ENCODE results near the gene SUMO3. TPM values are rescaled to one million over a fixed set of nuclear protein-coding genes. Genes with fewer than 3 reads are reported as not detected.

The SUMO3 gene
- total RNA-seq, 2 experiments from 2014 or later = 83.4 to 84.9 TPM

DNA sequence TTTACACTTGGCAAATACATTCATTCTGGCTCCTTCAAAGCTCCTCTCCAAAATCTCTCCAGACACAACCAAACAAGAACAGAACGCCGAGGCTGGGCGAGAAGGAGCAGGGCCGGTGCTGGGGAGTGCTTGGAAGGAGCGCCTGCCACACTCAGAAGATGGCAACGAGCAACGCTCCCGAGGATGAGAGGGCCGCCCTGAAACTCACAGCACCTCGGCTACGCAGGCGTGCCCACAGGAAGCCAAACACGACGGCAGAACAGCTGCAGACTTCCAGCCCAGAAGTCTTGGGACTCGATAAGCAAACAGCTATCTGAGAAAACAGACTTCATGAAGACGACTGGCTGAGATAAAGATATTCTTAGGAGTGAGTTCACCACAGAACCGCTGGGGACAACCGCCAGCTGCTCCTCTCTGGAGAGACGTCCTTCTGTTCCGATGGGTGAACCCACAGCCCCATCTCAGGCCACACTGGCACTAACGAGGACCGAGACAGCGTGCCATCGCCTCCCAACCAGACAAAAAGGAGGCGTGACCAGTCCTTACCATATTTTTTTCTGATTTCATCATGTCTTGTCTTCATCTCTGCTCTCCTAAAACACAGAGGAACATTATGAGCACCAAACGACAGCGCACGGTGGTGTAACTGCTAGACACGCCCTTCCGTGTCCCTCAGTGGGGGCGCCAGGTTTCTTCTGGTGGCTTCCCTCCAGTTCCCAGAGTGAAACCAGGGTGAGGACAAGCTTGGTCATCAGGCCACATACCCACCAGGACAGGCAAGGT, 37.0 kb upstream of the SUMO3 start:
- intact Hi-C loops (cut with DNase I, micrococcal nuclease) = no loop called here
- H3K27me3 Mint-ChIP-seq = no peaks in the 10 kb centered on the region
- H3K4me1 Mint-ChIP-seq = peaks cover 51% of the 10 kb centered on the region
- DNase-seq = peak; percentile 44
- H3K27ac Mint-ChIP-seq = peak overlapping the region; percentile 60
- no peaks in the 10 kb centered on the region for H3K9me3 Mint-ChIP-seq (ENCODE audit: low read depth)
- ChIA-PET CTCF (no interaction called here), POLR2A (no interaction called here)
- peak overlapping the region; percentile 24 for H3K4me3 Mint-ChIP-seq
- peak; percentile 63 for ATAC-seq
- H3K36me3 Mint-ChIP-seq (ENCODE audit: low read depth) = peaks cover 47% of the 10 kb centered on the region

DNA sequence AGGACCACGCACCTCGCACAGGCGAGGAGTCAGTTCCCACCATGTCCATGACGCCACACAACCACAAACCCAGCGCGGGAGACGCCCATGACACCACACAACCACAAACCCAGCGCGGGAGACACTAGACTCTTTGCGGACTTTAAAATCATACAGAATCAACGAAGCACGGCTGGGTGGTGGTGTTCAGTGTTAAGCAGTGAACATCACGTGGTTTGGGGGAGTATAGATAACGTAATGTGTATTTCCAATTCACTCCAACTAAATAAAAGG, 36.5 kb upstream of the SUMO3 start:
- intact Hi-C loops (cut with DNase I, micrococcal nuclease) = no loop called here
- ATAC-seq (peak; percentile 28), DNase-seq (peak; percentile 46)
- H3K27me3 Mint-ChIP-seq = no peaks in the 10 kb centered on the region
- peaks cover 44% of the 10 kb centered on the region for H3K36me3 Mint-ChIP-seq (ENCODE audit: low read depth)
- POLR2A ChIA-PET = no interaction called here
- peak overlapping the region; percentile 24 for H3K4me3 Mint-ChIP-seq
- peaks cover 51% of the 10 kb centered on the region for H3K4me1 Mint-ChIP-seq
- no peaks in the 10 kb centered on the region for H3K9me3 Mint-ChIP-seq (ENCODE audit: low read depth)
- CTCF ChIA-PET = no interaction called here
- peak overlapping the region; percentile 60 for H3K27ac Mint-ChIP-seq

DNA sequence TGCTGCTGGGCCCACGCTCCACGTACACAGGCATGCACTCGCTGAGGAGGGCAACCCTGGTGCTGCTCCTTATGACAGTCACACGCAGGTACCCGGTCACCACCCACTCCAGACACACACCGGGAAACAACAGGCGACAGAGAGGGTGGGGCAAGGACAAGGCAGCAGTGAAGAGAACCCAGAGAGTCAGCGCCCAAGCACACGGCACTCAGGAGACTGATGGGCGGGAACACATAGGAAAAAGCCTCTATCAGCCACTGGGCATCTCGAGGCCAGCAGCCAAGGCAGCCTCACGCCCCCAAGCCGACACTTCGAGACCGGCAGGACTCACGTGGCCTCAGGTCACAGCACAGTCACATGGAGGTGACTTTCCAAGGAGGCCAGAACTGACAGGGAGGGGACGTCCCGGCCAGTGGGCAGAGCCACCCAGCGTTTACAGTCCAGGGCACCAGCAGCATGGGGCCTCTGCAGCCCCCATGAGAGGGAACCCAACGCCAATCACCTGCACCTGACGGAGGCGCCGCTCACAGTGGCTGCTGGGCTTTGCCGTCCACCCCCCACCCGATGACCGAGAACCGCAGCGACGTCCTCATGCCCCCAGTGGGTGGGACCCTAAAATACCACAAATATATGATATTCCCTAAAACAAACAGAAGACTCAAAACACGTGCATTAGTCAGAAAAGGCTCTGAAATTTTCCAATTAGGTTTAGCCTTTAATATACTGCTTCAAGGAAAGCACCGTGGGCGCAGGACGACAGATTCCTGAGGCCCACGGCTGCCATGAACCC, 35.9 kb upstream of the SUMO3 start:
- ATAC-seq (no peak), DNase-seq (no peak)
- ChIA-PET POLR2A (no interaction called here), CTCF (no interaction called here)
- Mint-ChIP-seq H3K4me1 (peaks cover 51% of the 10 kb centered on the region), H3K27me3 (no peaks in the 10 kb centered on the region), H3K36me3 (ENCODE audit: low read depth) (peaks cover 45% of the 10 kb centered on the region), H3K27ac (peak overlapping the region; percentile 60), H3K9me3 (ENCODE audit: low read depth) (no peaks in the 10 kb centered on the region), H3K4me3 (no peak overlapping the region)
- intact Hi-C loops (cut with DNase I, micrococcal nuclease) = no loop called here

DNA sequence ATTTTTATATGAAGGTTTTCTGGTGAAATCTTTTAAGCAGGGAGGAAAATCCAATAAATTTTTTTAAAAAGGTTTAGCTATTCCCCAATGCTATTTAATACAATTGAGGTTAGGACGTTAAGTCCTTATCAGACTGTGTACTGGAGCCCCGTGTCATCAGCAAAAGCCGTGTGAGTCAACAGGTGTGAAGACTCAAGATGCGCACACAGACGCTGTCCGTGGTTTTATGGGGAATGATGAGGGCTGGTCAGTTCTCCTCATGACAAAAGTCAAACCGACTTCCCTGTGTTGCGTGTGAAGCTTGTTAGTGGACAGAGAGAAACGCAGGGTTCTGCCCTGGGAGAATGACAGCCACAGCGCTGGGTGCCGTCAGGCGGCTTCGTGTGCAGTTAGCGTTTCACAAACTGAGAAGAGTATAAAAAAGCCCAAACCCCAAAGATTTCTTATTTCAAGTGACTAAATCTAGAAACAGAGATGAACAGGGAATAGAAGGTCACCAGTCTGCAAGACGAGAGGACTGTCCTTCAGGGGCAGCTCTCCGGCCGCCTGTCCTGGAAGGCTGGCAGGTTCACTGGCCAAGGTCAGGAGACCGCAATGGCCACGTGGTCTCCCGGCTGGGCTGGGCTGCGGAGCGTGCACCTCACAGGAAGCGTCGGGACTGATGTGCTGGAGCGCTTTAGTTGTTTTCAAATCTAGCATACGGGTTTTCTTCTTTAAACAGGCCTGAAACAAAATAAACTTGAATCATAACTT, 33.2 kb upstream of the SUMO3 start:
- intact Hi-C loops (cut with DNase I, micrococcal nuclease) = no loop called here
- Mint-ChIP-seq H3K36me3 (ENCODE audit: low read depth) (peaks cover 46% of the 10 kb centered on the region), H3K27ac (peak overlapping the region; percentile 67), H3K9me3 (ENCODE audit: low read depth) (no peaks in the 10 kb centered on the region), H3K4me3 (no peak overlapping the region), H3K27me3 (no peaks in the 10 kb centered on the region), H3K4me1 (peaks cover 55% of the 10 kb centered on the region)
- DNase-seq (no peak), ATAC-seq (no peak)
- ChIA-PET POLR2A (no interaction called here), CTCF (interaction anchor here (1.0 to 1.3 kb wide), 2 partner anchors 58 to 63 kb away, joined by 3 read pairs; no protein-coding TSS in a partner anchor)

DNA sequence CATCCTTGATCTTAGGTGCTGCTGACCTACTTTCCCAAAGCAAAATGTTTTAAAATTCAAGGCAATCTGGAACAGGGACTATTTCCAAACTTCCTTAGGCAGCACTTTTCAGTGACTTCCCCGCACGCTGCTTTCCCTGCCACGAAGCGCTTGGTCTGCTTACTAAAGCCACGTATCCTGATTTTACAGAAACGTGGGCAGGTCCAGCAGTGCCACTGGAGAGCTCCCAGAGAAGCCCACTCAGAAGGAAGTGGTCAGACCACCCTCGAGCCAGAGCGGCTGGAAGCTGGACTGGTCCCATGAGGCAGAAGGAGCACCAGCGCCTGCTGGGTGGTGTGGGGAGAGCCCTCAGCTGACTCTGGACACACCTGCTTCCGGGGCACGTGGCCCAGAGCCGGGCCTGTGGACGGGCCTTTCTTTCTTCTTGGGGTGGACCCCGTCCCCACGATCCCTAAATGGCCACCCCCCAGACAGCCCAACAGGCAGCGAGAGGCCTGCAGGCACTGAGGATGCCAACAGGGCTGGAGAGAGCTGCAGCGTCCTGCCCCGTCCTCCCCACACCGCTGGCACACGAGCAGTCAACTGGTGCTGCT, 32.4 kb upstream of the SUMO3 start:
- H3K9me3 Mint-ChIP-seq (ENCODE audit: low read depth) = no peaks in the 10 kb centered on the region
- ATAC-seq (no peak), DNase-seq (no peak)
- intact Hi-C loops (cut with DNase I, micrococcal nuclease) = no loop called here
- peaks cover 44% of the 10 kb centered on the region for H3K36me3 Mint-ChIP-seq (ENCODE audit: low read depth)
- no peaks in the 10 kb centered on the region for H3K27me3 Mint-ChIP-seq
- no peak overlapping the region for H3K4me3 Mint-ChIP-seq
- CTCF ChIA-PET = interaction anchor here (0.6 kb wide), 1 partner anchor 95 kb away, joined by 5 read pairs; no protein-coding TSS in a partner anchor
- POLR2A ChIA-PET = no interaction called here
- no peak overlapping the region for H3K27ac Mint-ChIP-seq
- peaks cover 49% of the 10 kb centered on the region for H3K4me1 Mint-ChIP-seq

DNA sequence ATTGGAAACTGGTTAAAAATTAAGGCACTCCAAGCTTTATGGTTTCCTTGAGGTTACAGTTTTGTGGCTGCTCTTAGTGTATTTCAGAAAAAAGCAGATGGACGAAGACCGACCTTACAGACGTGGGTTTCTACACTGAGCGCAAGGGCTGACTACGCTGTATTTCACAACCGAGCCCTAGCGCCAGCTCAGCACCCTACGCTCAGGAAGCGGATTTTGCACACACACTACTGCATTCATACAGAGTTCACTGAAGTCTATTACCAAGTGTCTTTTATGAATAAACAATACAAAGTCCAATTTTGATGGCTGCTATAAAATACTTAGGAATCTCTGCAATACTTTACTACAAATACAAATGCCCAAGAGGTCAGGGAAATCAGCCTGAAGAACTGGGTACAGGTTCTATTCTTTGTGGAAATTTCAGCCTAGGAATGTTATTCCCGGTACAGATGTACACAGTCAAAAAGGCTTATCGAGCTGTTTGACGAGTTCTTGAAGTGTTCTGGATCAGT, 31.8 kb upstream of the SUMO3 start:
- CTCF ChIA-PET = no interaction called here
- H3K36me3 Mint-ChIP-seq (ENCODE audit: low read depth) = peaks cover 38% of the 10 kb centered on the region

DNA sequence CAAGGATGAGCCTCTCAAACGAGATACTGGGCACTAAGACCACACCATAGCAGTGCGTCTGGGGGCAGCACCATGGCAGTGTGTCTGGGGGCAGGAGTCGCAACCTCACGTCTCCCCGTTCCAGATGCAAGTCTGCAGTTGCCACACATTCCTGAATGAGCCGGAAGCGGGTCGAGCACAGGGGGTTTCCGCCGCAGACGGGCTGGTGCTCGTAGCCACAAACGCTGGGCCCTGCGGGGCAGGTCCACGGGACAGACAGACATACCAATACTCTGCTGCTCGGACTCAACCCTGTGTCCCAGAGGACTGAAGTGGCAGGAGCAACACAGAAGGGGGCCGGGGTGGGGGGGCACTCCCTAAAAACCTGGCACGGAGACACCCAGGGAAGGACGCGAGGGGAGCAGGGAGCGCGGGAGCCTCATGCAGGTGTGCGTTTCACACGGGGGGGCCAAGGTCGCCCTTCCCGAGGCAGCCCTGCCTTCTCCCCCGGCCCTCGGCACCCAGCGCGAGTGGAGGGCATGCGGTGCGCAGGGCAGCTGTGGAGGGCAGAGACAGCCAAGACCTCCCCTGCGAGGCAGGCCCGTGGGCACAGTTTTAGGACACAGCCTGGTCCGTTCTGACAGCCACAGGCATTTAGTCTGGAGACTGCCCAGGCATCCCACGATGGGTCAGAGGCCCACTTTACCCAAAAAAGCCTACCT, 31.1 kb upstream of the SUMO3 start:
- CTCF ChIA-PET = no interaction called here

More for the DNA sequence above, 31.8 kb upstream of the SUMO3 start:
- DNase-seq (no peak), ATAC-seq (no peak)
- no peaks in the 10 kb centered on the region for H3K27me3 Mint-ChIP-seq
- POLR2A ChIA-PET = no interaction called here
- H3K4me1 Mint-ChIP-seq = peaks cover 43% of the 10 kb centered on the region
- H3K9me3 Mint-ChIP-seq (ENCODE audit: low read depth) = no peaks in the 10 kb centered on the region
- intact Hi-C loops (cut with DNase I, micrococcal nuclease) = no loop called here
- H3K4me3 Mint-ChIP-seq = no peak overlapping the region
- H3K27ac Mint-ChIP-seq = no peak overlapping the region

DNA sequence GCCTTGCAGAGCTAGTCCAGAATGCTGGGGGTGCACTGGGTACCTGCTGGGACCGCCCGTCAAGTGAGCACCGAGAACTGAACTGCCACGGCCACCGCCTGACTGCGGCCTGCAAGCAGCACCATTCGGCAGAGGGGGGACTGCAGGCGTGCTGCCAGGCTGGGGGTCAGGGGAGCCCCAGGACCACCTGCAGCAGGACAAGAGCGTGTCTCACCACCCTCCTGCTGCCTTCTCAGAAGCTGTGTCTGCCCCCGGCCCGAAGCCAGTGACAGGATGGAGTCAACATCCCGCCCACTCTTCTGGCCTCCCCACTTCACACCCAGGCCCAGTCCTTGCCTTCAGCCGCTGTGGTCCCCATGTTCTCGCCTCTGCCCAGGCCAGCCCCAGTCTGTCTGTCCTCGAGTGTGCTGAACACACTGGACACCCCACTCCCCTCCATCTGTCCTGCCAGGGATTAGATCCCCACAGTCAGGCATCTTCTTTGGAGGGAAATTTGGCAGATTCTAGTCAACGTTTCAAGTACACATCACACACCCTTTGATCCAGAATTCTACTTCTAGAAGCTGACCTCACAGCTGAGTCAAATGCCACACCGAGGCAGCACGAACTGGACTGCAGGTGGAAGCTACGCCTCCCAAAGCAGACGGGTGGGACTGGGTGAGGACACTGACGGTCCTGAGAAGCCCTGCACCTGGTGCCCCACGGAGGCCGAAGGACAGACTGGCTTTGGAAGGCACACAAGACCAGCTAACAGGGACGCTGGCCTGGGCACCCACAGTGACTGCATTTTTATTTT, 29.6 kb upstream of the SUMO3 start:
- no peak overlapping the region for H3K4me3 Mint-ChIP-seq
- ChIA-PET CTCF (interaction anchor here (1.1 to 2.2 kb wide), 3 partner anchors 10 to 47 kb away, joined by 4 to 11 read pairs (median 8); partner anchors contain the start of gene UBE2G2), POLR2A (no interaction called here)
- no peaks in the 10 kb centered on the region for H3K27me3 Mint-ChIP-seq
- ATAC-seq = no peak
- peaks cover 21% of the 10 kb centered on the region for H3K36me3 Mint-ChIP-seq (ENCODE audit: low read depth)
- no peaks in the 10 kb centered on the region for H3K9me3 Mint-ChIP-seq (ENCODE audit: low read depth)
- peaks cover 24% of the 10 kb centered on the region for H3K4me1 Mint-ChIP-seq
- no peak overlapping the region for H3K27ac Mint-ChIP-seq
- no peak for DNase-seq
- intact Hi-C loops (cut with DNase I, micrococcal nuclease) = loop anchor here (2.0 kb wide), 3 partner anchors 25 to 77 kb away; partner anchors contain the start of genes PTTG1IP (in 1 of the 2) and UBE2G2 (in 1 of the 2)

More for the DNA sequence above, 31.1 kb upstream of the SUMO3 start:
- no peak overlapping the region for H3K27ac Mint-ChIP-seq
- H3K9me3 Mint-ChIP-seq (ENCODE audit: low read depth) = no peaks in the 10 kb centered on the region
- no peak for ATAC-seq
- intact Hi-C loops (cut with DNase I, micrococcal nuclease) = no loop called here
- peaks cover 30% of the 10 kb centered on the region for H3K36me3 Mint-ChIP-seq (ENCODE audit: low read depth)
- DNase-seq = no peak
- H3K4me3 Mint-ChIP-seq = no peak overlapping the region
- POLR2A ChIA-PET = no interaction called here
- no peaks in the 10 kb centered on the region for H3K27me3 Mint-ChIP-seq
- H3K4me1 Mint-ChIP-seq = peaks cover 36% of the 10 kb centered on the region

DNA sequence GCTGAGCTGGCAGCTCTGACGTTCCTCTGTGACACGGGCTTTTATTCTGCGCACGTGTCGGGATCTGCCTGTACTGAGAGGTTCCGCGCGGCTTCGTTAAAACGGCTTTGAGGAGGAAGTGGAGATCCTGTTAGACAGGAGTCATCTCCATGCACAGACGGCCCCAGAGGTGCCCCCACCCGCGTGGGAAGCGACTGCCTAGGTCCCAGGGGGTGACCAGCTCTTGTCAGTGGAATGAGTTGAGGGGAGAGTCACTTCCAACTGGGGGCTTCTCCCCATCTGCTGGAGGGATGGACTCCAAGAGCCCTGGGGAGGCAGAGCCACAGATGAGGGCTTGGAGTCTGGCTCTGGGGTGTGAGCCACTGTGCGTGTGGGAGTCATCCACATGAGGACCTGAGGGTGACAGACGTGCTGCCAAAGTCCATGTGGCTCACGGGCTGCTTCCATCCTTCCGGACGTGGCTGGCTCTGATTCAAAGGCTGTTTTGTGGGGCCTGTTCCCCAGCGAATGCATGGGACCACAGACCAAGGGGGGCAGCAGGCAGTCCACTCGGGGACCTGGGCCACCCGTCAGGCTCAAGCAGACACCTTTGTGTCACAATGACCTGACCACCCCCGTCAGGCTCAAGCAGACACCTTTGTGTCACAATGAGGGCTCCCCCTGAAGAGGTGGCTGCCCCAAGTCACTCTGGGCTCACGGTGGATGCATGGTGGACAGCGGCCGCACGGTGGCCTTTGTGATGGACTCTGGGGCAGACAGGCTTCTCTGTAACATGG, 28.8 kb upstream of the SUMO3 start:
- CTCF ChIA-PET = interaction anchor here (0.7 to 2.2 kb wide), 5 partner anchors 11 to 53 kb away, joined by 3 to 11 read pairs (median 5); partner anchors contain the start of gene UBE2G2

More for the DNA sequence above, 28.8 kb upstream of the SUMO3 start:
- peaks cover 16% of the 10 kb centered on the region for H3K4me1 Mint-ChIP-seq
- peak overlapping the region; percentile 64 for H3K4me3 Mint-ChIP-seq
- peak; percentile 72 for DNase-seq
- POLR2A ChIA-PET = interaction anchor here (1.0 kb wide), 1 partner anchor 46 kb away, joined by 4 read pairs; no protein-coding TSS in a partner anchor
- no peaks in the 10 kb centered on the region for H3K27me3 Mint-ChIP-seq
- H3K36me3 Mint-ChIP-seq (ENCODE audit: low read depth) = peaks cover 16% of the 10 kb centered on the region
- H3K9me3 Mint-ChIP-seq (ENCODE audit: low read depth) = no peaks in the 10 kb centered on the region
- H3K27ac Mint-ChIP-seq = peak overlapping the region; percentile 51
- peak; percentile 60 for ATAC-seq
- intact Hi-C loops (cut with DNase I, micrococcal nuclease) = loop anchor here (1.0 to 2.0 kb wide), 4 partner anchors 26 to 78 kb away; partner anchors contain the start of genes UBE2G2 (in 2 of the 2) and PTTG1IP (in 1 of the 2)
